HG02642 (cell line): ENCODE measurements around the gene CCDC186.

Experiments
- ATAC-seq: cut with Tn5 transposase; IDR thresholded peaks from one replicate; pipeline ENCODE4 v1.9.1; 2021; ENCODE audit warnings: mild to moderate bottlenecking; ENCODE audit not compliant: unreplicated experiment, poor library complexity

CCDC186 gene

DNA sequence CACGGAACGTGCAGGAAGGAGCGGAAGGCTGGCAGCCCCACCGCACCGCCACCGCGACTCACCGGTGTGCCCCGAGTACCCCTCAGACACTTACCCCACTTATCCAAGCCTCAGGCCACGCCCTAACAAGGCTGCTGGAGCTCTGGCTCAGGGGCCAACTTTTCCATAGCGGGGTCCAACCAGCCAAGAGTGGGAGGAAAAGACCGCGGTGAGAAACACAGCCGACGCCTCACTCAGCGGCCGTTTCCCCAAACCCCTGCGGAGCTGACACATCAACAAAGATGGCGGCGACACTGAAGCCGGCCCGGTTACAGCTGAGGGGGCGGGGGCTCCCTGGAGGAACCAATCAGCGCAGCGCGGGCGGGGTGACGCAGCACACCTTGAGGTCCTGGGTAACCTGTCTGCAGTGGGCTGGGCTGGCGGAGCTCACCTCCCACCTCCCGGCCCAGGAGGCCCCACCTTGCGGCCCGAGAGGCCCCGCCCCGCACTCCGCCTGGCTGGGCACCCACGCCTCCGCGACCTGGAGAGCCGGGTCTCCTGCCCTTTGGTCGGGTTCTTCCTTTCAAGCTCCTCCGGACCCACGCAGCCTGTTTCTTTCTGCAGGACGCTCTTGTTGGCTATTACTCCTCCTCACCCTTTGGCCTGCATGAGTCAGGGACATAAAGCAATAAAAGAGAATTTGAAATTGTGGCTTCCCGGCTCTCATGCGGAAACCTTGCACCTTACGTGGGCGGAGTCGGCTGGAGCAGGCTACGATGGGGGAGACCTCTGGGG is at the start of gene CCDC186:
TSS of gene CCDC186 (minus strand) at position 283 of the 774 bp plus-strand sequence. CDS start 10,935 bp downstream, outside the sequence.
- peak; percentile 100 for ATAC-seq

DNA sequence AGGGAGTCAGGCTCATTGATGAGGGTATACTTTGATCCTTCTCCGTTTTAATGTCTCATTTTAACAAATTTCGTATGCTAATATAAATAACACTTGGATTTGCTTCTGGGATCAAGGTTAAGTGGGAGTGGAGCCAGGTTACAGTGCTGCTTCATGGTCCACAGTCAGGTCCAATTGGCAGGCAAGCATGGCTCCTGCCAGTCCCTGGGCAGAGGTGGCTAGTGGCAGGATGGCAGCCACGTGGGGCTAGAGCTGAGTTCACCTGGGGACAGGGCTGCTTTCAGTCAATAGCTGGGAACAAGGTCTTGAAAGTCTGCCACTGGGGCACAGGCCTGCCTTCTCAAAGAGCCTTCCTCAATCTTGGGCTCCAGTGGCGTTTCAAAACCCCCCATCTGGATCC is 49.1 kb upstream of the CCDC186 start:
- no peak for ATAC-seq

DNA sequence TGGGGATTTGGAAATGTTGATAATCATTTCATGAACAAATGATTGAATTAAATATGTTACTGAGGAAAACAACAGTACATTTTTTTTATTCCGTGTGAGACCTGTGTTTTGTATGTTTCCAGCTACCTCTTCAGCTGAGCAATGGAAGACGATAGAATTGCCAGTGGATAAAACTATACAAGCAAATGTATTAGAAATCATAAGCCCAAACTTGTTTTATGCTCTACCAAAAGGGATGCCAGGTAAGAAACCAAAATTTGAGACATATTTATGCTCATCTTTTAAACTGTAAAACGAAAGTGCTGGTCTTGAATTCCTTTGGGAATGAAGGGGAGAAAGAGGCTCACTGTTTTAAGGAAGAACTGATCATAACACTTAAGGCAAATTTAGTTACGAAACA is 47.2 kb upstream of the CCDC186 start:
- no peak for ATAC-seq

GRCh38 chr10:114220281-114220680 is 46.3 kb upstream of the CCDC186 start:
- ATAC-seq, result no peak

- no peak for ATAC-seq
Observed at GRCh38 chr10:114215033-114215432, 41.0 kb upstream of the CCDC186 start.

GRCh38 chr10:114212153-114212552 is 38.1 kb upstream of the CCDC186 start:
- ATAC-seq, result no peak

DNA sequence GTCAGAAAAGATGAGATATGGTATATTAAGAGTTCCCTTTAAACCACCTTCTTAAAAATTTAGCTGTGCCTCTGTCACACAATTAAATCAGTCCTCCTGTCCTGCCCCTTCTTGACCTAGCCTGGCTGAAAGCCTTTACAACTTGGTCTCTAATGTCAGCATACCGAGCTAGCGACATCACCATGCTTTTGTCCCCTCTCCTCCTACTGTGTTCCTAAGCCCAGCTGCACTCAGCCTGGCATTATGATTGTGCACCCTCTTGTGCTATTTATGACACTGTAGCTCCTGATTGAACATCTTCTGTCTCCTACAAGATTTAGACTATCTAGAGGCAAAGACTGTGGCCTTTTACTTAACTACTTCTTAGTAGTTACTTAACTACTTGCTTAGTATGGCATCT is 34.3 kb upstream of the CCDC186 start:
- ATAC-seq, result no peak

DNA sequence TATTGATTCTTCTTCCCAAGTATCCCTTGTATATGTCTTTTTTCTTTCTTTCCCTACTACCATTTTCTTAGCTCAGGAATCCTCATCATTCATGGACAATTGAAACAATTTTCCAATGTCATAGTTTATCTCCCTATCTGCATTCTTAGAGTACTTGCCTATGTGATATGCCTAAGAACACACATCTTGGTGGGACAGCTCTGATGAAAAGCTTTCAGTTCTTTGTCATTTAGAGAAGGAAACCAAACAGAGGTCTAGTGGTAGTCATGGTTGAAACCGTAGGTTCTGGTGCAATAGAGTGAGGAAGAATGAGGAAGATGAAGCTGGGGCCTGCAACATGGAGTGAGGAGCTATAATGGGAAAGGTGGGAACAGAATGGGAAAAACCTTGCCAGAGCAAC is 33.3 kb upstream of the CCDC186 start:
- ATAC-seq, result no peak

- no peak for ATAC-seq
Observed at GRCh38 chr10:114206902-114207301, 32.9 kb upstream of the CCDC186 start.

- ATAC-seq, result no peak
Observed at GRCh38 chr10:114202812-114203211, 28.8 kb upstream of the CCDC186 start.

GRCh38 chr10:114199239-114199638 is 25.2 kb upstream of the CCDC186 start:
- no peak for ATAC-seq

DNA sequence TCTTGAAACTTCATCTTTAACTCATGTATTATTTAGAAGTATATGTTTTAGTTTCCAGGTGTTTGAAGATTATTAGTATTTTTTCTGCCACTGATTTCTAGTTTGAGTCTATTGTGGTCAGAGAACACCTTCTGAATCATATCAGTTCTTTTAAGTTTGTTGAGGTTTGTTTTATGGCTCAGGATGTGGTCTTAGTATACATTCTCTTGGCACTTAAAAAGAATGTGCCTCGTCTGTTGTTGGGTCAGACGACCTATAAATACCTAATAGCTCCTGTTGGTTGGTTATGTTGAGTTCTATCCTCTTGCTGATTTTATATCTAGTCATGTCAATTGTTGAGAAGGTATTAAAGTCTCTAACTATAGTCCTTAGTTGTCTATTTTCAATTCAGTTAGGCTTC is 21.1 kb upstream of the CCDC186 start:
- ATAC-seq, result peak; percentile 88

GRCh38 chr10:114189700-114190099 is 15.7 kb upstream of the CCDC186 start:
- no peak for ATAC-seq

GRCh38 chr10:114188900-114189299 is 14.9 kb upstream of the CCDC186 start:
- no peak for ATAC-seq

DNA sequence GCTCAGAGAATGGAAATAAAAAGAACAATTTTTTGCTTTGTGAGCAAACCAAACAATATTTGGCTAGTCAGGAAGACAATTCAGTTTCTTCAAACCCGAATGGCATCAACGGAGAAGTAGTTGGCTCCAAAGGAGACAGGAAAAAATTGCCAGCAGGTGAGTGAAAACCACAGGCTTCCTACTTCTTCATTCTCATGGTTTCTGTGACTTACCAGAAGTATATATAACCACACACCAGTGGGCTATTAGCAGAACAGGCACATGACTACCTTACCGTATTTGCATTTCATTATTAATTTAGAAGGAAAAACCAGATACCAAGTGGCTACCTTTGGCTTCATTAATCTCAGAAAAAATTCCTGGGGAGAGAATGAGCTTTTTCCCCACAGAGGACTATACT is 14.0 kb upstream of the CCDC186 start:
- no peak for ATAC-seq

GRCh38 chr10:114184276-114184675 is 10.3 kb upstream of the CCDC186 start:
- ATAC-seq, result no peak

DNA sequence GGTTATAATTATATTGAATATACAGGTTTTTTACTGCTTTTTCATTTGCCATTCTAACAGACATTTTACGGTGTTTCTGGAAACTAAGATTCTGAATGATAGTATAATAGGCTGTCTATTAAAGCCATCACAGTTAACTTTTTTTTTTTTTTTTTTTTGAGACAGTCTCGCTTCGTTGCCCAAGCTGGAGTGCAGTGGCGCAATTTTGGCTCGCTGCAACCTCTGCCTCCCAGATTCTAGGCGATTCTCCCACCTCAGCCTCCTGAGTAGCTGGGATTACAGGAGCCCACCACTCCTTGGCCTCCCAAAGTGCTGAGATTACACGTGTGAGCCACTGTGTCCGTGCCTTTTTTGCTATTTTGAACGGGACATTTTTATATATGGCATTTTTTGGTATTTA is 9.6 kb upstream of the CCDC186 start:
- ATAC-seq, result no peak

GRCh38 chr10:114181971-114182370 is 8.0 kb upstream of the CCDC186 start:
- ATAC-seq, result no peak

GRCh38 chr10:114180937-114181336 is 6.9 kb upstream of the CCDC186 start:
- peak; percentile 50 for ATAC-seq

DNA sequence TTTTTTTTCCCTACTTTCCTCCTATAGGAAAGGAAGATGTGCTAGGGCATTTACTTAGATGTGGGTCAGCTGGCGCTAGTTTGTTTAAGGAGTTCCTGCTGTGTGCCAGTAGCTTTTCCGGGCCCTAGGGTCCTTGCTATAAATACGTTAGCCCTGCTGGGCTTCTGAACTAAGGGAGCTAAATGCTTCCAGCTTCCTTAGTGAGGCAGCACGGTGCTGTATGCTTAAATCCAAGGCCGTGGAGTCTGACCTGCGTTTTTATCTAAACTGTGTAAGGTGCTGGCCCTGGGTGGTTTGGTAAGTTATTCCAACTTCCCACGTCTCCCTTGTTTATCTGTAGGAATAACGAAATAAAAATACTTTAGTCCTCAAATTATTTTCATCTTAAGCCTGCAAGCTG is 5.7 kb upstream of the CCDC186 start:
- ATAC-seq, result no peak

DNA sequence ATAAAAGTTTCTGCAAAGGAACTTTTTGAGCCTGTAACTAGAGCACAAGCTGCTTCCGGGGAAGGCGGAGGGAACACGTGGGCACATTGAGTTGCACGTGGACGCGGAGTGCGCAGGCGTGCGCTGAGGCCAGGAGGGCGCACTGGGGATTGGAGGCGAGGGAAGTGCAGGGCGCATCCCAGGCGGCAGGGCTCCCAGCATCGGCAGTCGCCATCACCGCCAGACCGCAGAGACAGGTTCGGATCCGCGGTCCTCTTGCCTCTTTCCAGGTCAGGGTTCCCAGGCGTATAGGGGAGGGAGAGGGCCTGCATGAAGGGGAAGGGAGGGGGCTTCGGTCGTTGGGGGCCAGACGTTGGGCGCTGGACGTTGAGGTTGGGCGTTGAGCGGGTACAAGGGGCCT is 5.1 kb upstream of the CCDC186 start, which contains the start of gene TDRD1:
TSS of gene TDRD1 (plus strand) at position 206 of the 400 bp plus-strand sequence. CDS start 8,479 bp downstream, outside the sequence.
- no peak for ATAC-seq

DNA sequence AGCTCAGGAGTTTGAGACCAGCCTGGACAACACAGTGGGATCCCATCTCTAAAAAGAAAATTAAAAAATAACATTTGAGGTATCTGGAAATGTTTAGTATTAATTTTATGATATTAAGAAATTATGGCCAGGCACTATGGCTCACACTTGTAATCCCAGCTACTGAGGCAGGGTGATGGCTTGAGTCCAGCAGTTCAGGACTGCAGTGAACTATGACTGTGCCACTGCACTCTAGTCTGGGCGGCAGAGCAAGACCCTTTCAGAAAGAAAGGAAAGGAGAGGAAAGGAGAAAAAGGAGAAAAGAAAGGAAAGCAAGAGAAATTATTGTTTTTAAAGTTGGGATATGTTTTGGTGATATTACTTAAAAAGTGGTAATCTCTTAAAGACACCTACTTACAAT is 2.5 kb upstream of the CCDC186 start:
- ATAC-seq, result no peak
